22Rv1 (cell line): Measurements from ENCODE around the gene TCF23.

Experiments used
- CTCF ChIP-seq: fragments of 450-650 bp; IDR thresholded peaks from 2 replicates; pipeline ENCODE4 v1.5.1; 2017; ENCODE audit warnings: mild to moderate bottlenecking
- ZFX ChIP-seq: fragments of 450-650 bp; IDR thresholded peaks from 2 replicates; pipeline ENCODE4 v1.6.1; 2017; ENCODE audit warnings: antibody characterized with exemption, borderline replicate concordance

- TF ChIP-seq CTCF (no peak), ZFX (no peak)
These were observed 5.7 kb downstream of the TCF23 start for GRCh38 chr2:27154488-27154887.
